ENCODE data around the gene STKLD1. TPM values are rescaled to one million over a fixed set of nuclear protein-coding genes. Genes with fewer than 3 reads are reported as not detected.
A peak's percentile ranks its signal among the peaks of the same experiment; 100 is the strongest.

STKLD1 gene
- total and polyA plus RNA-seq, 12 donors: 0.71 to 6.0 (median 2.2) TPM; not detected in 2

DNA sequence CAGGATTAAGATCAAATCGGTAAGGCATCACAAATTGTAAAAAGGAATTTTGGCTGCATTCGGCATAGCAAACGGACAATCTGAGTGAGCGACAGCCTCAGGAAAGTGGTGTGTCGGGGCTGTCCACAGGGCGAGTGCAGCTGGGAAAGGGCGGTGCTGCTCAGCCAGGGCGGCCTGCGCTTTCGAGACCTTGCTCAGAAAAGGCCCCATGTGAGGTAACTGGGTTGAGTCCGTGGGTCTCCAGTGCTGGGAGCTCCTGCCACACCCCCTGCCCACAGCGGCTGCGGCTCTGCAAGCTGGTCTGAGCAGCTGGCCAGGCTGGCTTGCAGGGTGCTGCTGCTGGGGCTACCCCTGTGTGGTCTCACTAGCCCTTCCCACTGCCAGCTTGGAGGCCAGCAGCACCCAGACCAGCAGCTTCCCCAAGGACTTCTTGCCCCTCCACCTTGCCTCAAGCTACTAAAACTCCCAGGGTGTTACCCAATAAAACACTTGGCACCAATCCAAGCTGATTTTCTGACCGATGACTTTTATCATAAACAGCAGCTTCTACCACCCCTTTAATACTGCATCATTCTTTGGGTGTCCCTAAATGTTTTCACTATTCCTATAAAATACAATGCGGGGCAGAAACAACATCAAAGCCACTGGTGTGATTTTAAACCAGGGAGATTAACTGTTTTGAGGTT is 13.7 kb upstream of the STKLD1 start:
- no peaks in the 10 kb centered on the region for H3K9me3 ChIP-seq (replicated peaks in 1 of 3)
- H3K4me1 ChIP-seq (replicated peaks in 1 of 2): peaks cover 0 to 32% of the 10 kb centered on the region in 2 donors
- intact Hi-C loops (cut with DNase I): no loop called here
- peaks cover 0 to 70% of the 10 kb centered on the region in 2 donors for H3K36me3 ChIP-seq (replicated peaks in 1 of 2)
- WGBS, 4 donors: 85 to 90% (median 90%) methylated on average over 14 to 15 of the region's 15 CpGs
- no peaks in the 10 kb centered on the region for H3K27me3 ChIP-seq
- DNase-seq: peak in 1 of 7 donors; percentile 18
- no peak overlapping the region for H3K4me3 ChIP-seq
- TF ChIP-seq, protein P1, sequence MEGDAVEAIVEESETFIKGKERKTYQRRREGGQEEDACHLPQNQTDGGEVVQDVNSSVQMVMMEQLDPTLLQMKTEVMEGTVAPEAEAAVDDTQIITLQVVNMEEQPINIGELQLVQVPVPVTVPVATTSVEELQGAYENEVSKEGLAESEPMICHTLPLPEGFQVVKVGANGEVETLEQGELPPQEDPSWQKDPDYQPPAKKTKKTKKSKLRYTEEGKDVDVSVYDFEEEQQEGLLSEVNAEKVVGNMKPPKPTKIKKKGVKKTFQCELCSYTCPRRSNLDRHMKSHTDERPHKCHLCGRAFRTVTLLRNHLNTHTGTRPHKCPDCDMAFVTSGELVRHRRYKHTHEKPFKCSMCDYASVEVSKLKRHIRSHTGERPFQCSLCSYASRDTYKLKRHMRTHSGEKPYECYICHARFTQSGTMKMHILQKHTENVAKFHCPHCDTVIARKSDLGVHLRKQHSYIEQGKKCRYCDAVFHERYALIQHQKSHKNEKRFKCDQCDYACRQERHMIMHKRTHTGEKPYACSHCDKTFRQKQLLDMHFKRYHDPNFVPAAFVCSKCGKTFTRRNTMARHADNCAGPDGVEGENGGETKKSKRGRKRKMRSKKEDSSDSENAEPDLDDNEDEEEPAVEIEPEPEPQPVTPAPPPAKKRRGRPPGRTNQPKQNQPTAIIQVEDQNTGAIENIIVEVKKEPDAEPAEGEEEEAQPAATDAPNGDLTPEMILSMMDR (IDR thresholded peaks at IDR 0.05): no peak
- TF ChIP-seq POLR2A (IDR thresholded peaks at IDR 0.05): no peak
- H3K27ac ChIP-seq: no peak overlapping the region

DNA sequence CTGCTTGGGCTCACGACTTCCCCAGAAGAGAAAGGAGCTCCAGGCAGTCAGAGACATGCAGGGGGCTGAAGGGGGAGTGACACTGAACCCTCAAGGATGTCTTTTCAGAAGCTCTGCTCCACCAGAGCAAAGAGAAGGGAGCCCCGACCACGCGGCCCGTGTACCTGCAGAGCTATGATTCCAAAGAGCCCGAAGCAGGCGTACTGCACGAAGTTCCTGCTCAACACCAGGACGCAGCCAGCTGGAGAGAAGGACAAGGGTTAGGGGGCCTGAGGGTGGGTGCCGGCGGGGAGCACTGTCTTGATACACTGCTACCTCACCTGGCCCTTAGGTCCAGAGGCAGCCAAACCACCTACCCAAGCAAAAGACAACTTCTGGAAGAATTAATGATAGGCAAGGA is 9.7 kb upstream of the STKLD1 start:
- peaks cover 8 to 54% of the 10 kb centered on the region in 2 donors for H3K4me1 ChIP-seq (replicated peaks in 1 of 2)
- peak in 1 of 7 donors; percentile 21 for DNase-seq
- TF ChIP-seq, protein P1 (IDR thresholded peaks at IDR 0.05): no peak
- TF ChIP-seq POLR2A (IDR thresholded peaks at IDR 0.05): no peak
- H3K27ac ChIP-seq: no peak overlapping the region
- intact Hi-C loops (cut with DNase I): no loop called here
- no peaks in the 10 kb centered on the region for H3K27me3 ChIP-seq
- peaks cover 0 to 66% of the 10 kb centered on the region in 2 donors for H3K36me3 ChIP-seq (replicated peaks in 1 of 2)
- no peak overlapping the region for H3K4me3 ChIP-seq
- WGBS, 4 donors: 90 to 93% (median 91%) methylated on average over 11 of the region's 11 CpGs
- no peaks in the 10 kb centered on the region for H3K9me3 ChIP-seq (replicated peaks in 1 of 3)

DNA sequence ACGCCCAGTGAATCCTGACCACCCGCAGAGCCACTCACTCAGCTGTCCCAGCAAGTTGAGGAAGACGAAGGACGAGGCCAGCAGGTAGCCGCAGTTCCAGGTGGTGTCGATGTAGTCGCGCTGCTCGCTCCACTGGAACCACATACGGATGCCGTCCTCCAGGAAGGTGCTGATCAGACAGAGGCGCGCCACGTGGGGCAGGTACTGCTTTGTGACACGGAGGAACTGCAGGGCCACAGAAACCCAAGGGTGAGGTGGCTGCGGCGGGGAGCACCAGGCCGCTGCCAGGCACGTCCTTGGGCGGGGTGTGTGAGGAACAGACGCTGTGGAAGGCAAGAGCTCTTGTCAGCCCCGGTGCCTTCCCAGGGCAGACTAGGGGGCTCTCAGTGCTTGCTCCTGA is 8.9 kb upstream of the STKLD1 start:
- Histone ChIP-seq H3K36me3 (replicated peaks in 1 of 2) (peaks cover 0 to 58% of the 10 kb centered on the region in 2 donors), H3K27me3 (no peaks in the 10 kb centered on the region), H3K9me3 (replicated peaks in 1 of 3) (no peaks in the 10 kb centered on the region), H3K27ac (peak overlapping the region in 1 of 5 donors; percentile 63), H3K4me1 (replicated peaks in 1 of 2) (peaks cover 15 to 62% of the 10 kb centered on the region in 2 donors), H3K4me3 (no peak overlapping the region)
- peak in 2 of 7 donors; percentile 18 to 23 for DNase-seq
- TF ChIP-seq, protein P1 (IDR thresholded peaks at IDR 0.05): no peak
- no peak for TF ChIP-seq POLR2A (IDR thresholded peaks at IDR 0.05)
- 76 to 91% (median 81%) methylated on average over 4 to 22 of the region's 22 CpGs for WGBS, 4 donors
- intact Hi-C loops (cut with DNase I): no loop called here

DNA sequence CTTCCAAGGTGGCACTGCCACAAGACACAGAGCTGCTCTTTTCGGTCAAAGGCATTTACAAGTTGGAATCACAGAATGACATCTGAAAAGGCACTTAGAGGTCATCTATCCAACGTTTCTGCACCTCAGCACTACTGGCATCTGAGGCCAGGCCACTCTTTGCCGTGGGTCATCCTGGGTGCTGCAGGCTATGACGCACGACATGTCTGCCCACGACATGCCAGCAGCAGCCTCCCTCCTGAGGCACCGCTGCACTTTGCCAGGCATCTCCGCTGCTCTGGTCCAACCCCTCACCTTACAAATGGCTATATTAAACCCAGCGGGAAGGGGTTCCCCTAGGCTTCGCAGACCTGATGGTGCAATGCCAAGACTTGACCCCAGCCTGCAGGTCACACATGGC is 8.4 kb upstream of the STKLD1 start:
- Histone ChIP-seq H3K4me3 (no peak overlapping the region), H3K27me3 (no peaks in the 10 kb centered on the region), H3K36me3 (replicated peaks in 1 of 2) (peaks cover 0 to 57% of the 10 kb centered on the region in 2 donors), H3K4me1 (replicated peaks in 1 of 2) (peaks cover 15 to 68% of the 10 kb centered on the region in 2 donors), H3K9me3 (replicated peaks in 1 of 3) (no peaks in the 10 kb centered on the region), H3K27ac (peak overlapping the region in 2 of 5 donors; percentile 63 to 69)
- intact Hi-C loops (cut with DNase I): no loop called here
- 53 to 72% (median 67%) methylated on average over 9 to 10 of the region's 10 CpGs for WGBS, 4 donors
- TF ChIP-seq, protein P1 (IDR thresholded peaks at IDR 0.05): no peak
- no peak for TF ChIP-seq POLR2A (IDR thresholded peaks at IDR 0.05)
- peak in 2 of 7 donors; percentile 19 to 79 for DNase-seq
